Measurements from ENCODE around the gene IGFBP4.

IGFBP4 gene

GRCh38 chr17:40493697-40494096, 50.4 kb downstream of the IGFBP4 start:
- no peak for DNase-seq

GRCh38 chr17:40495140-40495539, 51.9 kb downstream of the IGFBP4 start:
- DNase-seq, result no peak

GRCh38 chr17:40496170-40496569, 52.9 kb downstream of the IGFBP4 start:
- DNase-seq, result no peak

GRCh38 chr17:40496634-40497420, 53.6 kb downstream of the IGFBP4 start:
- no peak for DNase-seq

GRCh38 chr17:40497695-40498094, 54.4 kb downstream of the IGFBP4 start:
- DNase-seq, result no peak

DNA sequence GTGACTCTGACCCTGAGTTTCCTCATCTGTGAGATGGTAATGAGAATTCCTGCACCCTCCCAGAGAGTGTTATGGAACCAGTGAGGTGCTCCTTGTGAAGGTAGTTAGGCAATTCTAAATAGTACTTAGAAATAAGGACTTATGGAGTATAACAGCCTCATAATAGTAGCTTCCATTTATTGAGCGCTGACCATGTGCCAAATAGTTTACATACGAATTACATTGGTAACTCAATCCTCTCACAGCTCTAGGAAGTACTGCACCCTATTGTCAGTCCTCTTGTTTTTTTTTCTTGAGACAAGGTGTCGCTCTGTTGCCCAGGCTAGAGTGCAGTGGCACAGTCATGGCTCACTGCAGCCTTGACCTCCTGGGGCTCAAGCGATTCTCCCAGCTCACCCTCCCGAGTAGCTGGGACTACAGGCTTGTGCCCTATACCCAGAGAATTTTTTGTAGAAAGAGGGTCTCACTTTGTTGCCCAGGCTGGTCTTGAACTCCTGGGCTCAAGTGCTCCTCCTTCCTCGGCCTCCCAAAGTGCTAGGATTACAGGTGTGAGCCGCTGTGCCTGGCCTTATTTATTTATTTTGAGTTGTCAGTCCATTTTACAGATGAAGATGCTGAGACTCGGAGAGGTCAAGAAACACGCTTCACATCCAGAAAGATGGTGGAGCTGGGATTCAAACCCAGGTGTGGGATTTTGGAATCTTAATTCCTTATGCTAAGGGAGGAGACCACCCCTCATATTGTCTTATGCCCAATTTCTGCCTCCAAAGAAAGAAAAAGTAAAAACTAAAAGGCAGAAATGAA, 55.2 kb downstream of the IGFBP4 start:
- DNase-seq, result no peak

GRCh38 chr17:40499551-40500189, 56.4 kb downstream of the IGFBP4 start:
- DNase-seq, result no peak

DNA sequence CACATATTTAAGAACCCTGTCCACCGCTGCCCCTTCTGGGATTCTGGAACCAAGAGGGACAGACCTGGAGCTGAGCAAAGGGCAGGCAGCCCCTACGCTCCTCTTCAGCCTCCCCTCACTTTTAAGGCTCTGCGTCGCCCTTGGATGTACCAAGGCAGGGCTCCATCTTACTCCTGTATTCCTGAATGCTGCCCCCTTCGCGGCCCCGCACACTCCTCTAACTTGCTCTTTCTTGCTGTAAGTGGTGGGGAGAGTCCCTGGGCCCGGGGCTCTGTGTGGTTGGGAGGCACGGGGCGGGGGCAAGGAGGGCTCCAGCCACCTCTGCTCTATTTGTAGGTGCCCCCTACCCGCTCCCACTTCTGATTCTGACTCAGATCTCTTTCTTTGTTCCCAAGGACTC, 56.9 kb downstream of the IGFBP4 start:
- no peak for DNase-seq

GRCh38 chr17:40500709-40501108, 57.5 kb downstream of the IGFBP4 start:
- DNase-seq, result no peak

DNA sequence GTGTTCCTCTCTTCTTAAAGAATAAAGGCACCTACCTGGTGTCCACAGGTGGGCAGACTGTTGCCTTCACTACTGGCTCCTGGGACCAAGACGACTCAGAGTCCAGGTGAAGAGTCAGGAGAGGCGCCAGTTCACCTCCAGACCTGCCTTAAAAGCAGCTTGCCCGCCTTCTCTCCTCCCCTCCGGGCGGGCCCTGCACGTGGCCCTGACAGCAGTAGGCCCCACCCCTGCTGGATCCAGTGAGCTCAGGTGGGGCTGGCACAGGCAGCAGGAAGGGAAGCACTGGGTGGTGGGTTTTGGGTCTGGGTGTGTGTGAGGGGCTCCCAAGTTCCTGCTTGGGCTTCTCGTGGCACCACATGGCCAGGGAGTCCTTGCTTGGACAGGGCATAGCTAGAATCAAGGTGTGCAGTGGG, 58.3 kb downstream of the IGFBP4 start, which contains the start of gene TNS4:
TNS4 (minus strand) TSS at position 125 of the 413 bp plus-strand sequence. CDS start 5,198 bp downstream, outside the sequence.
- DNase-seq, result no peak

GRCh38 chr17:40502716-40503115, 59.5 kb downstream of the IGFBP4 start:
- no peak for DNase-seq

DNA sequence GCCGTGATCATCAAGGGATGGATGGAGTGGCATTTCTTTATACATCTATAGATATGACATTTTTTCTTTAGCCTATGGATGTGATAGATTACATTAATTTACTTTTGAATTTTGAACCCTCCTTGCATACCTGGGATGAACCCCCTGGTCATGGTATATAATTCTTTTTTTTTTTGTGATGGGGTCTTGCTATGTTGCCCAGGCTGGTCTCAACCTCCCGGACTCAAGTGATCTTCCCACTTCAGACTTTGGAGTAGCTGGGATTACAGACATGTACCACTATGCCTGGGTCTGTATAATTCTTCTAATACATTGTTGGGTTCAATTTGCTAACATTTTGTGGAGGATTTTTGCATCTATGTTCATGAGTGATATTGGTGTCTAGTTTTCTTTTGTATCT, 59.9 kb downstream of the IGFBP4 start:
- DNase-seq, result no peak

DNA sequence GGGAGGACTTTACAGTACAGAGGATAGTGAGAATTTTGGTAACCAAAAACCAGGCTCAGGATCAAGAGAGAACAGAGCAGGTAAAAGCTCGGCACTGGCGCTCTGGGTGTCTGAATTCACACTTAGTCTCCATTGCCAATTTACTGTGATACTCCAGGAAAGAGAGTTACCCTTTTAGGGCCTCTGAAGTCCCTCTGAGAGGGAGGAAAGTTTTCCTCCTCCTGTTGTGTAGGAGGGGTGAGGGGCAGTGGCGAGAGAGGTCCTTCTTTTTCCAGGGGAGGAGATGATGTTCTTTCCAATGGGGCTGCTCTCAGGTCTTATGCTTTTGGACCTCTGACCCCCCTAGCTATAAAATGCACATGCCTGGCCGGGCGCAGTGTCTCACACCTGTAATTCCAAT, 63.5 kb downstream of the IGFBP4 start:
- no peak for DNase-seq

Data from activated CD4-positive, CD25-positive, alpha-beta regulatory T cell treated with anti-CD3 and anti-CD28 coated beads, Interleukin-2, amount 50 U/mL, for 72 hours (primary cell).